Sigmoid colon (tissue), 4 donors: ENCODE data around the gene ATP1B1.
A peak's percentile ranks its signal among the peaks of the same experiment; 100 is the strongest.

Experiments used
- EP300 ChIP-seq, 4 donors: sonication (generic); formaldehyde crosslinking; IDR thresholded peaks; one replicate each; pipeline ENCODE4 v1.6.1; 2017; ENCODE audit warnings: antibody characterized with exemption in 4 of 4
- POLR2AphosphoS5 ChIP-seq, 4 donors: sonication (generic); formaldehyde crosslinking; IDR thresholded peaks; one replicate each; pipeline ENCODE4 v1.6.1; 2017; ENCODE audit warnings: antibody characterized with exemption in 4 of 4
- TF ChIP-seq, protein P1 (sequence below), 4 experiments: fragments of 450-650 bp in 3 of 4; fragments of 200-600 bp in 1 of 4; IDR thresholded peaks; one replicate each; pipeline ENCODE4 v1.5.1; 2016 to 2019; ENCODE audit warnings: antibody characterized with exemption in 4 of 4, mild to moderate bottlenecking in 3 of 4, moderate library complexity in 2 of 4

DNA sequence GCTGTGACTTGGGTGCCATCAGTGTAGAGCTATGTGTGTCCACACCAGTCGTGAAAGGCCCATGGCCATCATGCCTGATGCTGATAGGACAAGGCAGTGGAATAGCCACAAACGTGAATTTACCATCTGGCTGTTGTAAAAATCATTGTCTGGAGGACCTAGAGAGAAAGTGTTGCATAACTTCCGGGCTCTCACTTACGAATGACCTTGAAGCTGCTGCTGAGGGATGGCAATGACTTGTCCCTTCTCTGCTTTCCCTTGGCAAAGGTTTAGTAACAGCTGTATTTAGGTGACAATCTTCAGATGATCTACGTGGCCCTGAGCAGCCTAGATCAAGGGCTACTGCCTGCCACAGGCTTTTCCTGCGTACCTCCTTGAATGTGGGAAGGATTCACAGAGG is 5.8 kb downstream of the ATP1B1 start:
- TF ChIP-seq, protein P1, sequence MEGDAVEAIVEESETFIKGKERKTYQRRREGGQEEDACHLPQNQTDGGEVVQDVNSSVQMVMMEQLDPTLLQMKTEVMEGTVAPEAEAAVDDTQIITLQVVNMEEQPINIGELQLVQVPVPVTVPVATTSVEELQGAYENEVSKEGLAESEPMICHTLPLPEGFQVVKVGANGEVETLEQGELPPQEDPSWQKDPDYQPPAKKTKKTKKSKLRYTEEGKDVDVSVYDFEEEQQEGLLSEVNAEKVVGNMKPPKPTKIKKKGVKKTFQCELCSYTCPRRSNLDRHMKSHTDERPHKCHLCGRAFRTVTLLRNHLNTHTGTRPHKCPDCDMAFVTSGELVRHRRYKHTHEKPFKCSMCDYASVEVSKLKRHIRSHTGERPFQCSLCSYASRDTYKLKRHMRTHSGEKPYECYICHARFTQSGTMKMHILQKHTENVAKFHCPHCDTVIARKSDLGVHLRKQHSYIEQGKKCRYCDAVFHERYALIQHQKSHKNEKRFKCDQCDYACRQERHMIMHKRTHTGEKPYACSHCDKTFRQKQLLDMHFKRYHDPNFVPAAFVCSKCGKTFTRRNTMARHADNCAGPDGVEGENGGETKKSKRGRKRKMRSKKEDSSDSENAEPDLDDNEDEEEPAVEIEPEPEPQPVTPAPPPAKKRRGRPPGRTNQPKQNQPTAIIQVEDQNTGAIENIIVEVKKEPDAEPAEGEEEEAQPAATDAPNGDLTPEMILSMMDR (IDR thresholded peaks at IDR 0.05): no peak
- TF ChIP-seq POLR2AphosphoS5 (IDR thresholded peaks at IDR 0.05): peak in 1 of 4 donors; percentile 46
- TF ChIP-seq EP300 (IDR thresholded peaks at IDR 0.05): no peak
